Measurements from ENCODE around the gene ITIH4. TPM values are rescaled to one million over a fixed set of nuclear protein-coding genes. Genes with fewer than 3 reads are reported as not detected.
A peak's percentile ranks its signal among the peaks of the same experiment; 100 is the strongest.

Gene ITIH4
- total RNA-seq, 1 experiment from 2014 or later = 2.4 TPM

GRCh38 chr3:52786330-52787215, 43.9 kb downstream of the ITIH4 start (continued):
- TF ChIP-seq, protein P1, sequence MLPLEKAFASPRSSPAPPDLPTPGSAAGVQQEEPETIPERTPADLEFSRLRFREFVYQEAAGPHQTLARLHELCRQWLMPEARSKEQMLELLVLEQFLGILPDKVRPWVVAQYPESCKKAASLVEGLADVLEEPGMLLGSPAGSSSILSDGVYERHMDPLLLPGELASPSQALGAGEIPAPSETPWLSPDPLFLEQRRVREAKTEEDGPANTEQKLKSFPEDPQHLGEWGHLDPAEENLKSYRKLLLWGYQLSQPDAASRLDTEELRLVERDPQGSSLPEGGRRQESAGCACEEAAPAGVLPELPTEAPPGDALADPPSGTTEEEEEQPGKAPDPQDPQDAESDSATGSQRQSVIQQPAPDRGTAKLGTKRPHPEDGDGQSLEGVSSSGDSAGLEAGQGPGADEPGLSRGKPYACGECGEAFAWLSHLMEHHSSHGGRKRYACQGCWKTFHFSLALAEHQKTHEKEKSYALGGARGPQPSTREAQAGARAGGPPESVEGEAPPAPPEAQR (CRISPR knock-in tag; IDR thresholded peaks at IDR 0.05) = no peak

GRCh38 chr3:52784931-52785590, 45.4 kb downstream of the ITIH4 start:
- Mint-ChIP-seq H3K36me3 (no peaks in the 10 kb centered on the region), H3K4me3 (no peak overlapping the region), H3K27me3 (ENCODE audit: low read depth) (no peaks in the 10 kb centered on the region), H3K4me1 (peaks cover 13% of the 10 kb centered on the region), H3K9me3 (no peaks in the 10 kb centered on the region), H3K27ac (no peak overlapping the region)
- DNase-seq (ENCODE audit: low spot score) (no peak), ATAC-seq (no peak)
- CTCF ChIA-PET = interaction anchor here (1.3 to 5.4 kb wide), 3 partner anchors 7 to 36 kb away, joined by 7 to 41 read pairs (median 27); no protein-coding TSS in a partner anchor
- POLR2A ChIA-PET = interaction anchor here (1.1 kb wide), 1 partner anchor 8 kb away, joined by 3 read pairs; no protein-coding TSS in a partner anchor
- TF ChIP-seq, protein P2, sequence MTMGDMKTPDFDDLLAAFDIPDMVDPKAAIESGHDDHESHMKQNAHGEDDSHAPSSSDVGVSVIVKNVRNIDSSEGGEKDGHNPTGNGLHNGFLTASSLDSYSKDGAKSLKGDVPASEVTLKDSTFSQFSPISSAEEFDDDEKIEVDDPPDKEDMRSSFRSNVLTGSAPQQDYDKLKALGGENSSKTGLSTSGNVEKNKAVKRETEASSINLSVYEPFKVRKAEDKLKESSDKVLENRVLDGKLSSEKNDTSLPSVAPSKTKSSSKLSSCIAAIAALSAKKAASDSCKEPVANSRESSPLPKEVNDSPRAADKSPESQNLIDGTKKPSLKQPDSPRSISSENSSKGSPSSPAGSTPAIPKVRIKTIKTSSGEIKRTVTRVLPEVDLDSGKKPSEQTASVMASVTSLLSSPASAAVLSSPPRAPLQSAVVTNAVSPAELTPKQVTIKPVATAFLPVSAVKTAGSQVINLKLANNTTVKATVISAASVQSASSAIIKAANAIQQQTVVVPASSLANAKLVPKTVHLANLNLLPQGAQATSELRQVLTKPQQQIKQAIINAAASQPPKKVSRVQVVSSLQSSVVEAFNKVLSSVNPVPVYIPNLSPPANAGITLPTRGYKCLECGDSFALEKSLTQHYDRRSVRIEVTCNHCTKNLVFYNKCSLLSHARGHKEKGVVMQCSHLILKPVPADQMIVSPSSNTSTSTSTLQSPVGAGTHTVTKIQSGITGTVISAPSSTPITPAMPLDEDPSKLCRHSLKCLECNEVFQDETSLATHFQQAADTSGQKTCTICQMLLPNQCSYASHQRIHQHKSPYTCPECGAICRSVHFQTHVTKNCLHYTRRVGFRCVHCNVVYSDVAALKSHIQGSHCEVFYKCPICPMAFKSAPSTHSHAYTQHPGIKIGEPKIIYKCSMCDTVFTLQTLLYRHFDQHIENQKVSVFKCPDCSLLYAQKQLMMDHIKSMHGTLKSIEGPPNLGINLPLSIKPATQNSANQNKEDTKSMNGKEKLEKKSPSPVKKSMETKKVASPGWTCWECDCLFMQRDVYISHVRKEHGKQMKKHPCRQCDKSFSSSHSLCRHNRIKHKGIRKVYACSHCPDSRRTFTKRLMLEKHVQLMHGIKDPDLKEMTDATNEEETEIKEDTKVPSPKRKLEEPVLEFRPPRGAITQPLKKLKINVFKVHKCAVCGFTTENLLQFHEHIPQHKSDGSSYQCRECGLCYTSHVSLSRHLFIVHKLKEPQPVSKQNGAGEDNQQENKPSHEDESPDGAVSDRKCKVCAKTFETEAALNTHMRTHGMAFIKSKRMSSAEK (CRISPR knock-in tag; IDR thresholded peaks at IDR 0.05; ENCODE audit: borderline replicate concordance) = no peak
- no peak for TF ChIP-seq SOX15 (CRISPR knock-in tag; IDR thresholded peaks at IDR 0.05)
- TF ChIP-seq NR2C2 (CRISPR knock-in tag; IDR thresholded peaks at IDR 0.05) = no peak
- no peak for TF ChIP-seq KAT7 (CRISPR knock-in tag; IDR thresholded peaks at IDR 0.05; ENCODE audit: borderline replicate concordance)

DNA sequence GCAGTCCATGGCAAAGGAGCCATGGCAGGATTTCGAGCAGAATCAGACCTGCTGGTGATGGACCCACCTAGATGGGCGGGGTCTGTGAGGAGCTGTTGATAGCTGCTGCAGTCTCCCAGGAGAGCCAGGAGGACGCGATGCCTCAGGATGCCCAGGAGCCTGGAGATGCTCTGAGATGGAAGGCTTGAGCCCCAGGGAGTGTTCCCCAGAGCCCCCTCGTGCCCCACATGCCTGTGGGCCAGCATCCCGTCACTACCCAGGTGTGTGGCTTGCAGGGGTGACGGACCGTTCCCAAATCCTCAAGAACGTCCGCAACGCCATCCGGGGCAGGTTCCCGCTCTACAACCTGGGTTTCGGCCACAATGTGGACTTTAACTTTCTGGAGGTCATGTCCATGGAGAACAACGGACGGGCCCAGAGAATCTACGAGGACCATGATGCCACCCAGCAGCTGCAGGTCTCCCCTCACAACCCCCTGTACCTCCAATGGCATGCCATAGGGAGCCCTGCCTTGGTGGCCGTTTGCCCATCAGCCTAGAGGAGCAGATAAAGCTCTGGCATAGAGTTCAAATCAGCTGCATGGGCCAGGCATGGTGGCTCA, 46.4 kb downstream of the ITIH4 start:
- POLR2A ChIA-PET = interaction anchor here (1.1 to 1.6 kb wide), 2 partner anchors 9 to 13 kb away, joined by 3 to 4 read pairs; partner anchors contain the start of gene NEK4
- no peak overlapping the region for H3K27ac Mint-ChIP-seq
- peak; percentile 5 for DNase-seq (ENCODE audit: low spot score)

More for the DNA sequence above, 46.4 kb downstream of the ITIH4 start:
- CTCF ChIA-PET = interaction anchor here (1.3 to 3.5 kb wide), 3 partner anchors 8 to 37 kb away, joined by 7 to 27 read pairs (median 26); no protein-coding TSS in a partner anchor
- no peak overlapping the region for H3K4me3 Mint-ChIP-seq
- peaks cover 13% of the 10 kb centered on the region for H3K4me1 Mint-ChIP-seq
- ATAC-seq = no peak
- H3K9me3 Mint-ChIP-seq = no peaks in the 10 kb centered on the region
- no peak for TF ChIP-seq ZMAT4 (CRISPR knock-in tag; IDR thresholded peaks at IDR 0.05)
- no peak for TF ChIP-seq OVOL2 (CRISPR knock-in tag; IDR thresholded peaks at IDR 0.05; ENCODE audit: borderline replicate concordance)
- no peak for TF ChIP-seq SMAD3 (CRISPR knock-in tag; IDR thresholded peaks at IDR 0.05; ENCODE audit: borderline replicate concordance)
- no peak for TF ChIP-seq AFF4 (CRISPR knock-in tag; IDR thresholded peaks at IDR 0.05; ENCODE audit: borderline replicate concordance)
- TF ChIP-seq ZNF121 (CRISPR knock-in tag; IDR thresholded peaks at IDR 0.05) = no peak
- no peak for TF ChIP-seq MXD4 (CRISPR knock-in tag; IDR thresholded peaks at IDR 0.05; ENCODE audit: borderline replicate concordance)
- no peak for TF ChIP-seq NFE2L1 (CRISPR knock-in tag; IDR thresholded peaks at IDR 0.05)
- TF ChIP-seq IRF1 (CRISPR knock-in tag; IDR thresholded peaks at IDR 0.05) = no peak
- no peak for TF ChIP-seq STAT6 (CRISPR knock-in tag; conservative IDR thresholded peaks at IDR 0.05; ENCODE audit: low read depth)
- H3K36me3 Mint-ChIP-seq = no peaks in the 10 kb centered on the region
- no peaks in the 10 kb centered on the region for H3K27me3 Mint-ChIP-seq (ENCODE audit: low read depth)
